ENCODE results near the gene LRRC1.
"Not testable (repeated sequence)": the region's sequence is repeated elsewhere in the genome, so short reads cannot be mapped to it uniquely, and the experiment has no call there.

LRRC1 gene

DNA sequence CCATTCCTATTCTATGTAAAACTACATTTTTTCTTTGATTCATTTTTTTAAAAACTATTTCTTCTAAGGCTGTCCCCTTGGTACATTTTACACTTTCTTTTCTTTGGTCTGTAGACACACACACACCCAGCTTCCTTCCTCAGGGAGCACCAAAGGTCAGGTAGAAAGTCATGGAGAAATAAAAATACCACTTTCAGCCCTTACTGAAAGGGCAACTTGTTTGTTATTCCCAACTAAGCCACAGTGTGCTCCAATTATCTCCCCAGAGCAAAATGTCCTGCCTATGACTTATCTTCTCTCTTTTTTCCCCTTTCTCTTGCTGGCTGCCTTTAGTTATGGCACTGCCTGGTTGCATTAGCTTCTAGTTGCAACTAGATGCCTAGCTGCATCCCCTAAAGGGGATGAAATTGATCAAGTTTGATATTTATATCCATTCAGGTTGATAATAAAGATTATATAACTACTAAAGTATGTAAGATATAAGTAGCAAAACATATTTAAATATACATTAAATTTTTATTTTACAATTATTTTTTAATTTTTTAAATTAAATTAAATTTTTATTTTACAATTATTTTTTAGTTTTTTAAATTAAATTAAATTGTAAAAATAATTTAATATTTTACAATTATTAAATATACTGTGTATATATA is 21.6 kb upstream of the LRRC1 start:
- TF ChIP-seq, protein P1, sequence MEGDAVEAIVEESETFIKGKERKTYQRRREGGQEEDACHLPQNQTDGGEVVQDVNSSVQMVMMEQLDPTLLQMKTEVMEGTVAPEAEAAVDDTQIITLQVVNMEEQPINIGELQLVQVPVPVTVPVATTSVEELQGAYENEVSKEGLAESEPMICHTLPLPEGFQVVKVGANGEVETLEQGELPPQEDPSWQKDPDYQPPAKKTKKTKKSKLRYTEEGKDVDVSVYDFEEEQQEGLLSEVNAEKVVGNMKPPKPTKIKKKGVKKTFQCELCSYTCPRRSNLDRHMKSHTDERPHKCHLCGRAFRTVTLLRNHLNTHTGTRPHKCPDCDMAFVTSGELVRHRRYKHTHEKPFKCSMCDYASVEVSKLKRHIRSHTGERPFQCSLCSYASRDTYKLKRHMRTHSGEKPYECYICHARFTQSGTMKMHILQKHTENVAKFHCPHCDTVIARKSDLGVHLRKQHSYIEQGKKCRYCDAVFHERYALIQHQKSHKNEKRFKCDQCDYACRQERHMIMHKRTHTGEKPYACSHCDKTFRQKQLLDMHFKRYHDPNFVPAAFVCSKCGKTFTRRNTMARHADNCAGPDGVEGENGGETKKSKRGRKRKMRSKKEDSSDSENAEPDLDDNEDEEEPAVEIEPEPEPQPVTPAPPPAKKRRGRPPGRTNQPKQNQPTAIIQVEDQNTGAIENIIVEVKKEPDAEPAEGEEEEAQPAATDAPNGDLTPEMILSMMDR (IDR thresholded peaks at IDR 0.05): no peak
- H3K36me3 ChIP-seq: no peaks in the 10 kb centered on the region
- H3K9me3 ChIP-seq: no peaks in the 10 kb centered on the region
- no peaks in the 10 kb centered on the region for H3K27me3 ChIP-seq
- H3K27ac ChIP-seq: no peak overlapping the region
- no peaks in the 10 kb centered on the region for H3K4me1 ChIP-seq (ENCODE audit: control insufficient read depth in 1 of 2, insufficient read depth in 1 of 2, low read depth in 1 of 2, low read length in 1 of 2)
- no peak overlapping the region for H3K4me3 ChIP-seq (ENCODE audit: low read depth in 1 of 2, low read length in 1 of 2)

DNA sequence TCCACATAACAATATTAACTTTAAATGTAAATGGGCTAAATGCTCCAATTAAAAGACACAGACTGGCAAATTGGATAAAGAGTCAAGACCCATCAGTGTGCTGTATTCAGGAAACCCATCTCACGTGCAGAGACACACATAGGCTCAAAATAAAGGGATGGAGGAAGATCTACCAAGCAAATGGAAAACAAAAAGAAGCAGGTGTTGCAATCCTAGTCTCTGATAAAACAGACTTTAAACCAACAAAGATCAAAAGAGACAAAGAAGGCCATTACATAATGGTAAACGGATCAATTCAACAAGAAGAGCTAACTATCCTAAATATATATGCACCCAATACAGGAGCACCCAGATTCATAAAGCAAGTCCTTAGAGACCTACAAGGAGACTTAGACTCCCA is 18.7 kb upstream of the LRRC1 start:
- not testable (repeated sequence) for H3K4me3 ChIP-seq (ENCODE audit: low read depth in 1 of 2, low read length in 1 of 2); H3K9me3 ChIP-seq; H3K36me3 ChIP-seq; H3K4me1 ChIP-seq (ENCODE audit: control insufficient read depth in 1 of 2, insufficient read depth in 1 of 2, low read depth in 1 of 2, low read length in 1 of 2); H3K27me3 ChIP-seq; H3K27ac ChIP-seq

DNA sequence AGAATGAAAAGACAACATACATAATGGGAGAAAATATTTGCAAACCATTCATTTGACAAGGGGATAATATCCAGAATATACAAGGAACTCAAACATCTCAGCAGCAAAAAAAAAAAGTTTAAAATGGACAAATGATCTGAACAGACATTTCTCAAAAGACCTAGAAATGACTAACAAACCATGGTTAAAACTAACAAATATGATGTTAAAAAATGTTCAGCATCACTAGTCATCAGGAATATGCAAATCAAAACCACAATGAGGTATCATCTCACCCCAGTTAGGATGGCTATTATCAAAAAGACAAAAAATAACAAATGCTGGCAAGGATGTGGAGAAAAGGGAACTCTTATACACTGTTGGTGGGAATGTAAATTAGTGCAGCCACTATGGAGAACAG is 9.8 kb upstream of the LRRC1 start:
- not testable (repeated sequence) for H3K4me1 ChIP-seq (ENCODE audit: control insufficient read depth in 1 of 2, insufficient read depth in 1 of 2, low read depth in 1 of 2, low read length in 1 of 2); H3K27me3 ChIP-seq; H3K27ac ChIP-seq; H3K9me3 ChIP-seq; H3K36me3 ChIP-seq; H3K4me3 ChIP-seq (ENCODE audit: low read depth in 1 of 2, low read length in 1 of 2)

DNA sequence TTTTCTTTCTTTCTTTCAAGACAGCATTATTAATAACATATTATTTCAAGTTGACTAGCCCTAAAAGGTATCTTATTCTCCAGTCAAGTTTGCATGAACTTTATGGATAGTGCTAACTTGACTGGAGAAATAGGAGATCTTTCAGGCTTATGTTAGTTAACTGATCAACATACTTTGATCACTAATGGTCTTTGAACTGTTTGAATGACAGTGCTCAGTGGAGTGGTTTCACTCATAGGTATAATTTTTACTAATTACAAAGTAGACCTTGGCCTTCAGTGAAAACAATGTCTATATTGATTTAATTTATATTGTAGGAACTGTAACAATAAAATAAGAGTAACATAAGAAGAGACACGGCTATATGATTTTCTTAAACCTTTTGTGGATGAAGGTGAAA is 8.0 kb upstream of the LRRC1 start:
- no peaks in the 10 kb centered on the region for H3K36me3 ChIP-seq
- H3K4me3 ChIP-seq (ENCODE audit: low read depth in 1 of 2, low read length in 1 of 2): no peak overlapping the region
- no peaks in the 10 kb centered on the region for H3K9me3 ChIP-seq
- no peaks in the 10 kb centered on the region for H3K4me1 ChIP-seq (ENCODE audit: control insufficient read depth in 1 of 2, insufficient read depth in 1 of 2, low read depth in 1 of 2, low read length in 1 of 2)
- TF ChIP-seq, protein P1 (IDR thresholded peaks at IDR 0.05): no peak
- no peaks in the 10 kb centered on the region for H3K27me3 ChIP-seq
- no peak overlapping the region for H3K27ac ChIP-seq

DNA sequence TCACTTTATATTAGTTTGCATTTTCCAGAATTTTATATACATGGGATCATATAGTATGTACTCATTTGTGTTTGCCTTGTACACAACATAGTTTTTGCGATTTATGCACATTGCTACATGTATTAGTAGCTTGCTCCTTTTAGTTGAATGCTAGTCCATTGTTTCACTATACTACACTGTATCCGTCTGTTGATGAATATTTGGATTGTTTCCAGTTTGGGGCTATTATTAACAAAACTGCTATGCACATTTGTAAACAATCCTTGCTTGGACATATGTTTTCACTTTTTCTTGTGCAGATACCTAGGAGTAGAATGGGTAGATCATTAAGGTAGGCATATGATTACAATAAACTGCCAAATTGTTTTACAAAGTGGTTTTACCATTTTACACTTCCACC is 3.9 kb upstream of the LRRC1 start:
- Histone ChIP-seq H3K4me3 (ENCODE audit: low read depth in 1 of 2, low read length in 1 of 2) (no peak overlapping the region), H3K36me3 (no peaks in the 10 kb centered on the region), H3K4me1 (ENCODE audit: control insufficient read depth in 1 of 2, insufficient read depth in 1 of 2, low read depth in 1 of 2, low read length in 1 of 2) (peaks cover 23 to 24% of the 10 kb centered on the region in 2 experiments), H3K9me3 (no peaks in the 10 kb centered on the region), H3K27ac (no peak overlapping the region), H3K27me3 (peaks cover 28% of the 10 kb centered on the region)
- TF ChIP-seq, protein P1 (IDR thresholded peaks at IDR 0.05): no peak

DNA sequence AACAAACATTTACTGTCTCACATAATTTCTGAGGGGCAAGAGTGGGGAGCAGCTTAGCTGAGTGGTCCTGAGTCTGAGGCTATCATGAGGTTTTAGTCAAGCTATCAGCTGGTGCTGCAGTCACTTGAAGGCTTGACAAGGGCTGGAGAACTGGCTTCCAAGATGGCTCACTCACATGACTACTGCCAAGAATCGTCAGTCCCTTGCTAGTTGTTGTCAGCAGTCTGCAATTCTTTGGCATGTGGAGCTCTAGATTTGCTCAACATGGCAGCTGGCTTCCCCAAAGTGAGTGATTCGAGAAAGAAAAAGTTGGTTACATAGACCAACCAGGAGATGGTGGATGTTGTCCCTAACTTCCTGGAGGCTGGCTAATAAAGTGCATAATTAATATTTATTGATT is 2.8 kb upstream of the LRRC1 start:
- no peaks in the 10 kb centered on the region for H3K36me3 ChIP-seq
- no peak overlapping the region for H3K4me3 ChIP-seq (ENCODE audit: low read depth in 1 of 2, low read length in 1 of 2)
- no peaks in the 10 kb centered on the region for H3K9me3 ChIP-seq
- H3K27me3 ChIP-seq: peaks cover 37% of the 10 kb centered on the region
- TF ChIP-seq, protein P1 (IDR thresholded peaks at IDR 0.05): no peak
- no peak overlapping the region for H3K27ac ChIP-seq
- peaks cover 28 to 29% of the 10 kb centered on the region in 2 experiments for H3K4me1 ChIP-seq (ENCODE audit: control insufficient read depth in 1 of 2, insufficient read depth in 1 of 2, low read depth in 1 of 2, low read length in 1 of 2)

DNA sequence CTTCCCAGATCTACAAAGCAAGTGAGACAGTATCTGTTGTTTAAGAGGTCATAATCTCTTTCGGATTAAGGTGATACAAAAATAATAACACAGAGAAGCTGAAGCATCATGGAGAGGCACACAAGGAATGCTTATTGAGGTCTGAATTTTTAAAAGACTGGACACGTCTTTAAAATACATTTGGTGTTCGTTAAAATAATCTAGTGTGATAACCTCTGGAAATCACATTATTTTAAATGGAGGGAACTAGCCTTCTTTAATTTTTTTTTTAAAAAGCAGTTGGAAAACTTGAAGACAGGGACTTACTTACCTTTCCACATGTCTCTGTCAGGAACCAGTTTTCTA is 1.9 kb upstream of the LRRC1 start:
- Histone ChIP-seq H3K4me1 (ENCODE audit: control insufficient read depth in 1 of 2, insufficient read depth in 1 of 2, low read depth in 1 of 2, low read length in 1 of 2) (peaks cover 28 to 29% of the 10 kb centered on the region in 2 experiments), H3K4me3 (ENCODE audit: low read depth in 1 of 2, low read length in 1 of 2) (no peak overlapping the region), H3K36me3 (no peaks in the 10 kb centered on the region), H3K27ac (no peak overlapping the region), H3K27me3 (peaks cover 37% of the 10 kb centered on the region), H3K9me3 (no peaks in the 10 kb centered on the region)
- TF ChIP-seq, protein P1 (IDR thresholded peaks at IDR 0.05): no peak

All from neutrophil (primary cell).